ENCODE data around the gene TGFA.

Gene TGFA

DNA sequence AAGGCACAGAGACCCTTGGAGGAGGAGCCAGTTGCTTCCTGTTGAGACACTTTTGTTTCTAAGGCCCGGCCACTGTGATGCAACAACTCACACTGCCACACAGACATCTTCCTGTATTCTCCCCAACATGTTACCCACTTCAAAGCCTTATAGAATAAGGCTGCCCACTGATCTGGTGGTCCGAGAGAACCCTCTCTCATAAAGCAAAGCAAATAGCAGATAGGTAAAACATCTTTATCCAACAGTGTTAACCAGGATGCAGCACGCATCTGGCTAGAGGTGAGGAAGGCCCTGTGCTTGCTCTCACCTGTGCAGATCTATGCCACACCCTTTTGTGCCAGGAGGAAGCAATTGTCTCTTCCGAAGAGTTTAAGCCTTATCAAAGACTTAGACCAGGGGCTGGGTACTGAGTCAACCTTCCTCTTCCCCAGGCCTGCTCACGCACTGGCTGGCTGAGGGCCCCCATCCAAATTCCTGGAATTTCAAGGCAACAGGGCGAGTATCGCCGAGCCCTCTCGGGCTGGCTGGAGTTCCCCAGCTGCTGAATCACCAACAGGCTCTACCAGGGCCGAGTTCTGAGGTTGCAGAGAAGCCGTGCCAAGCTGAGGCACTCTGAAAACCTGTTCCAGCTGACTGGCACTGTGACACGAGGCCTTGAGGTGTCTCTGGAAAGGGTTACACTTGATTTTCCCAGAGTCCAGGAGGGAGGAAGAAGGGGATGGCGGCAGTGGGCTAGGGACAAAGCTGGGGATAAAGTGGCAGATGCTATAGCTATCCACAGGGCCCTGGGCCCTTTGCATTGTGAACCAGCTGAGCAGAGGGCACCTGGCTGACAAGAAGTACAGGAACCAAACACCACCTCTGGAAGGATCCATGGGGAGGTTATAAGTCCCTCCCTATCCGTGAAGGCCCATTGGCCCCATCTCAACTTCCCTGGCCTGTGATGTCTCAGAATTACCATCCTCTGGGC lies 29.3 kb downstream of the TGFA start:
- no peak for DNase-seq (ENCODE audit: low read depth)

GRCh38 chr2:70523672-70523995 lies 30.0 kb downstream of the TGFA start:
- DNase-seq (ENCODE audit: low read depth), result no peak

- DNase-seq (ENCODE audit: low read depth), result no peak
Measured at GRCh38 chr2:70522627-70523026, 31.0 kb downstream of the TGFA start.

DNA sequence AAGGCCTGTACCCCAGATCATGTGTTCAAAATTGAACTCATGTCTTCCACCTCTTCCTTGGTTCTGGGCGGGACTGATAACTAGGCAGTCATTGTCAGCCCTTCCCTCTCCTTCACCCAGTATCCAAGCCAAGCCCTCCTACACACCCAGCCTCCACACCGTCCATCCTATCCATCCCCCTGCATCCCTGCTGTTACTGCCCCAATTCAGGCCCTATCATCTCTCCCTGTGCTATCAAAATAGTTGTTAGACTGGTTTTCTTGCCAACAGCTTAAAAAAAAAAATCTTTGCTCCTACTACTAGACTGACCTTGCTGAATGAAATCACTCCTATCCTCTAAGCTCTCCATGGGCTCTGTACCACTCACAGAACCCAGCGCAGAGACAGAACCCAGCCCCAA lies 32.8 kb downstream of the TGFA start:
- DNase-seq (ENCODE audit: low read depth), result no peak

DNA sequence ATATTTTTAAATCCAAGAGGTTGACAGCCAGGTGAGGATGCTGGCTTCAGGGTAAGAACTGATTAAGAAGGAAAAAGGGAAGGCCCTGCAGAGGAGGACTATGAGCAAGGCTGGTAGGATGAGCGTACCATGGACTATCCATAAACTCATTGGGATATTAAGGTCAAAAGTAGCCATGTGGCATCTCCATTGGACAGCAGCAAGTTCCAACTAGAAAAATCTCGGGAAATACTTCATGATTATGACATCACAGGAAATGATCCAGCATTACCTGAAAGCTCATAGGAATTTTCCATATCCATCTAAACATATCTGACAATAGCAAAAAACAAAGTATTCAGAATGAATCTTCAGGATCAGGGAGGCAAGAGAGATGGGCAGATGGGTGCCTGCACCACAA lies 34.2 kb downstream of the TGFA start:
- no peak for DNase-seq (ENCODE audit: low read depth)

DNA sequence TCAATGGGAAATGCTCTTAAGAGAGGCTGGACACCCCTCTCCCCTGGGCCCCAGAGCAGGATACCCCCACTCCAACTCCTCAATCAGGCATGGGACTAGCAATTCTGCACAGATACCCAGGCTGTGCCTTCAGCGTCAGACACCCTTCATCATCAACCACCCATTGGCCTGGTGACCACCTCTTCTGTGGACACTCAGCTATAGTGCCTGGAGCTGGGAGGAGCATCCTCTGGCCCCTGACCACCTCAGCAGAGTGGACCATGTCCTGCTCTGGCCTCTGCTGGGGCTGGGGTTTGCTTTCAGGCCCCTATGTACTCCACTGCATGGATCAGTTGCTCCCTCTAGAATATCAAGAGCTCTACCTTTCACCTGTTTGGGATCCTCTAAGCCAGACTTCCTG lies 35.1 kb downstream of the TGFA start:
- no peak for DNase-seq (ENCODE audit: low read depth)

DNA sequence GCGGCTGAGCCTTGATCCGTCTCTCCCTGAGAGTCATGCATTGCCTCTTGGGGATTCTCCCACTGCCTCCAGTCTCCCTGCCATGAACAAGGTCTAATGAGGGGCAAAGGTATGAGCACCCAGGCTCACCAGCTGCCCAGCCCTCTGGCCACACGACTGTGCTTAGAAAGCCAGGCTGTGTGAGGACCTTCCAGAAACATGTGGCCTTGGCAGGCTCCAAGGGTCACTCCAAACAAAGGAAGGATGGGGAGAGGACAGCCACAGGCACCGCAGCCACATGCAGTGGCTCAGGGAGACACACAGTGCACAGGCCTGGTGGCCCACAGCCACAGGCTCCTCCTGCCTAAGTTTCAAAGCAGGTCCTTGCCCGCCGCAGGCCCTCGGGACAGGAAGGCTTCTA lies 35.8 kb downstream of the TGFA start:
- no peak for DNase-seq (ENCODE audit: low read depth)

DNA sequence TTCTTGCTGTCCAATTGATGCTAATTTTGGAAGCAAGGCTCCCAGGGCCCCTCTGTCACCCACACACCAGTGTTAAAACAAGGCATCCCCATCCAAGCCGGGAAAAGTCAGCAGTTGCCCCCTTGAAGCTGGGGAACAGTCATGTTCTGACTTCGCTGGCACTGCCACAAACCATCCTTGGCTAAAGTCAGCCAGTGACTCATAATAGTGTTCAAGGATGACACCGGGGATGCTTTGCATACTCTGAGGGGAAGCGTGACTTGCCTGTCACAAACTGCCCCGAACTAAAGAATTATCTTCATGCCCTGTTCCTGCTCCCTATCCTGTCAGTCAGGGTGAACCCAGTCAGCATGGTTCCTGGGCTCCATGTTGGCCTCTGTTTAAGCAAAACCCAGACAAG lies 37.0 kb downstream of the TGFA start:
- DNase-seq (ENCODE audit: low read depth), result no peak

DNA sequence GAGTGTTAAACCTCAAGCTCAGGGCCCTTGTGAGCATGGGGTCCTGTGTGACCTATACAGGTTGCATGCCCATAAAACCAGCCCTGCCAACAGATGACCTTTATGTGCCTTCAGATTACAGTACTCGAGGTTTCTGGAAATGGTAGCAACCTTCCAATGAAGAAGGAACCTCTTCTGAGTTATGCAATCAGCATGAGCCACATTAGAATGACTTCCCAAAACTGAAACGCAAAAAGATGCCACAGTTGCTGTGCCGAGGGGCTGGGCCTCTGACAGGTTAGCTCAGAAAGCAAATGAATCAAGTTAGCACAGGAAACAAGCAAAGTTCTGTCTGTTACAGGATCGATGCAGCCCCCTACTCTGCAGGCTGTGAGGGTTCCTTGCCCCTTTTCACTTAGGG lies 37.7 kb downstream of the TGFA start:
- DNase-seq (ENCODE audit: low read depth), result no peak

- no peak for DNase-seq (ENCODE audit: low read depth)
Measured at GRCh38 chr2:70514612-70515055, 39.0 kb downstream of the TGFA start.

- DNase-seq (ENCODE audit: low read depth), result no peak
Measured at GRCh38 chr2:70513738-70514137, 39.9 kb downstream of the TGFA start.

- no peak for DNase-seq (ENCODE audit: low read depth)
Measured at GRCh38 chr2:70511971-70512729, 41.5 kb downstream of the TGFA start.

- no peak for DNase-seq (ENCODE audit: low read depth)
Measured at GRCh38 chr2:70510313-70510712, 43.3 kb downstream of the TGFA start.

- DNase-seq (ENCODE audit: low read depth), result no peak
Measured at GRCh38 chr2:70509565-70509964, 44.1 kb downstream of the TGFA start.

- no peak for DNase-seq (ENCODE audit: low read depth)
Measured at GRCh38 chr2:70508711-70509462, 44.7 kb downstream of the TGFA start.

DNA sequence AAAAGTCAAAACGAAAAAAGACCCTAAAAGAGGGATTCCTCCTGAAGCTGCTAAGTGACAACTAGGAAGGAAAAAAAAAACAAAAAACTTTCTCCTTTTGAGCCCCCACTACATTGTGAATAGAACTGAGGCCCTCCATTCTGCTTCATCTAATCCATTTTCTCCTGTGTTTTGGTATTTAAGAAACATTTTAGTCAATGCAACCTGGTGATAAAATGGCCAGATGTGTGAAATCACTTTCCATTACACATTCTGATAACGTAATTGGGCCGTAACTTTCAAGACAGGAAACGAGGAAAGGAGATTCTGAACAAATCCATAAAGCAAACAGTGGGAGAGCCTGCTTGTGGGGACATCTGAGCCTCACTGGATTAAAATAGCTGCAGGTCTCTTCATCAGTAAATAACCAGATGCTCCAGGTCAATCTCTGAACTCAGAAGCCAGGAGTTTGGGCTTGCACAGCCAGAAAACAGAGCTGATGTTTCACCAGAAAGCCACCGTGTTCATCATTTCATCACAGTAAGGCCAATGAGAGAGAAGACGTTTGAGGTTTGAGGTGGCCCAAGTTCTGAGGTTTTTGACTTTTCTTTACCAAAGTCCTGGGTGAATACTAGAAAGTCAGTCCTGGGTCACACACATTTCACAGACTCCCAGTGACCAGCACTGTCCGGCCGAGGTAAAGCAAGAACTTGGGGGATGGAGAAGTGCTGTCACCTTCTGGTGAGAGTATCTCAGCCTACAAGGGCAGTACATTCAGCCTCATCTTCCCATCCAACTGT lies 47.8 kb downstream of the TGFA start:
- no peak for DNase-seq (ENCODE audit: low read depth)

DNA sequence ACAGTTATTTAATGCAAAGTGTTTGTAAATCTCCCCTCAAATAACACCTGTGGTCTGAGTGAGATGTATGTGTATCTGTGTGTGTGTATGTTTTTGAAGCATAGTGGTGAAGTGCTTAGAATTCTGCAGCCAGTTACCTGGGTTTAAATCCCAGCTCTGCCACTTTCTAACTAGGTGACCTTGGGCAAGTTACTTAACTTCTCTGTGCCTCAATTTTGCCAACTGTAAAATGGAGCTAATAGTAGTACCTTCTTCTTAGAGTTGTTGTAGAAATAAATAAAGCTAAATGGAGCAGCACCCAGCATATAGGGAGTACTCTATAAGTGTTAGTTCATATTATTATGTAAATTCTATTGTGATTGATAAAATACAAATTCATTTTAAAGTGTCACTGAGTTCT lies 48.9 kb downstream of the TGFA start:
- no peak for DNase-seq (ENCODE audit: low read depth)

GRCh38 chr2:70503896-70504295 lies 49.7 kb downstream of the TGFA start:
- DNase-seq (ENCODE audit: low read depth), result no peak

DNA sequence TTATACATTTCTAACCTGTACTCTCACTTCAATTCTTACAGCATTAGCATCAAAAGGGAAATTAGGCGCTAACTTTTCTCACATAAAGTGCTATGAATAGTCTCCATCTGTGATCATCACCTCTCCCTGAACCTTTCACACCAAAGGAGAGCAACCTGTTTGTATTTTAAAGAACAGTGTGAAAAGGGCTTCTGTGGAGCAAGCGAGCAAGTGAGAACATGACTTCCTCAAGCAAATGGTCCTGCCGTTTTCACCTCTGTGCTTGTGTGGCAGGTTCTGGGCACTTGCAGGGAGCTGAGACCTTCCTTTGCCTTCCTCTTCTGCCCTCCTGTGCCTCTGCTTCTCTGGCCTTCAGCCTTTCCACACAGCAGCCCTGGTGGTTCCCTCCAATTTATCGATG lies 51.9 kb downstream of the TGFA start:
- no peak for DNase-seq (ENCODE audit: low read depth)

DNA sequence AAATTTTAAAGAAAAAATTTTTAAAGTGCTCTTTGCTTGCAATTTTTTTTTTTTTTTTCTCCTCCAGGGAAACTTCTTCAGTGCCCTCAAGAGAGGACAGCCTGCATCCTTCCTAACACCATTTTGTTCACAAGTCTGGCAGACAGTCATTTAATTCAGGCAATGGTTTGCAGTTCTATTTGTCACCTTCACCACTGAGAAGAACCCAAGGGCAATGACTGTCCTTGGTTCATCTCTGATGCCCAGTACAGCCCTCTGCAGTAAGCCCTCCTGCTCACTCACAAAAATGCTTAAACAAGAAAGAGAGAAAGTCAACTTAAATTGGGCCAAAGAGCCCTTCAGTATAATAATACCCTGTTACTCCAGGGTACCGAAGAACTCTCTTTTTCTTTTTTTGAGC lies 52.4 kb downstream of the TGFA start:
- no peak for DNase-seq (ENCODE audit: low read depth)

DNA sequence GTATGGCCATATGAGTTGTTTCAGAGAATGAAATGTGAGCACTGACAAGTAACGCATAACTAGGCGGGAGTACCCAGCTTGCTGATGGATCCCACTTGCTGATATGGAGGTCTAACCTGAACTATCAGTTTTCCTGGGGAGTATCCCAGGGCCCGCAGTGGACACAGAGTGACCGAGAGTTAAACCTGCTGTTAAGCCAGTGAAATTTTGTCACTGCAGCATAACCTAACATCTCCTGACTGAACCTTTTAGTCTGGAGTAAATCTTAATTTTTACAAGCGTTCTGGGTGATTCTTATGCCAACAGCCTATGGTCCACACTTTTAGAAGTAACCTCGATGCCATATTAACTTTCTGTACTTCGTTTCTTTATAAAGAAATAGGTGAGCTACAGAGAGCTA lies 54.4 kb downstream of the TGFA start:
- no peak for DNase-seq (ENCODE audit: low read depth)

- DNase-seq (ENCODE audit: low read depth), result no peak
Measured at GRCh38 chr2:70498528-70498927, 55.1 kb downstream of the TGFA start.

Measured in activated T-cell treated with anti-CD3 and anti-CD28 coated beads for 1 hour (primary cell).